ENCODE results near the gene BCL2L14.
"Not testable (repeated sequence)": the region's sequence is repeated elsewhere in the genome, so short reads cannot be mapped to it uniquely, and the experiment has no call there.

Gene BCL2L14

DNA sequence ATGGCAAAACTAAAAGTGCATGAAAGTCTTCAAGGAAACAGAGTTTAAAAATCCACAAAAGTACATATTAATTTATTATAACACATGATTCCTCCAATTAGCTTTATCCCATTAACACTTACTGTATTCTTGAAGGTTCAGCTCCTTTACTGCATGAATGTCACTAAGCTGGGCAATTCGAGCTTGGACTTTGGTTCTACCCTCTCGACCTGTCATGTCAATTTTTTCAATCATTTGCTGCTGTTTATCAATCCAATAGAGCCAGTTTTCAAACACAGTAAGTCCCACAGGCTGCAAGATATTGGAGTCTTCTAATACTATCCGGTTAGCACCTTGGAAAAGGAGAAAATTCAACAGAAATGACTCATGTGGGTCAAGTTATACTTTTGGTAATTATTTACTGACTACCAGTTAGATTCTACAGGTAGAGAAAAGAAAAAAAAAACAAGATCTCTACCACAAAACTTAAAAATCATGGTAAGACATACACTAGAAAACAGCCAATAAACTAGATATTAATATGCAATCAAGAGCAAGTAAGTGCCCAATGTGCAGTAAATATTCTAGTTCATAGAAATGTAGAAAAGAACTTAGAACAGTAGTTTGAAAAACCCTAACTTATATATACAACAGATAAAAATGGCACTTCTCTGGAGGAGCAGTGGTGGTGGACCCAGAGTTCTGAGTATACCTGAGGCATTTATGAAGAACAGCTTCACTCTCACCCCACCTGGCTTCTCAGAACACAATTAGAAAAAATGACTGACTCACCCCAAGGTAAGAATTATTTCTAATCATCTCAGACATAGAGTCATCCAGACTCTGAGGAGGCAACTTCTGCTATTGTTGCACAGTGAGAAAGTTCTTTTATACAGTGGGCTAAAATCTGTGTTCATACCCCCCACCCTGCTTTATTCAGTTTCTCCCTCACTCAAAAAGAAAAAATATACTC, 67.7 kb downstream of the BCL2L14 start:
- DNase-seq (ENCODE audit: low read depth): peak; percentile 44
- H3K4me3 ChIP-seq (ENCODE audit: low read length): no peak overlapping the region
- TF ChIP-seq, protein P1, sequence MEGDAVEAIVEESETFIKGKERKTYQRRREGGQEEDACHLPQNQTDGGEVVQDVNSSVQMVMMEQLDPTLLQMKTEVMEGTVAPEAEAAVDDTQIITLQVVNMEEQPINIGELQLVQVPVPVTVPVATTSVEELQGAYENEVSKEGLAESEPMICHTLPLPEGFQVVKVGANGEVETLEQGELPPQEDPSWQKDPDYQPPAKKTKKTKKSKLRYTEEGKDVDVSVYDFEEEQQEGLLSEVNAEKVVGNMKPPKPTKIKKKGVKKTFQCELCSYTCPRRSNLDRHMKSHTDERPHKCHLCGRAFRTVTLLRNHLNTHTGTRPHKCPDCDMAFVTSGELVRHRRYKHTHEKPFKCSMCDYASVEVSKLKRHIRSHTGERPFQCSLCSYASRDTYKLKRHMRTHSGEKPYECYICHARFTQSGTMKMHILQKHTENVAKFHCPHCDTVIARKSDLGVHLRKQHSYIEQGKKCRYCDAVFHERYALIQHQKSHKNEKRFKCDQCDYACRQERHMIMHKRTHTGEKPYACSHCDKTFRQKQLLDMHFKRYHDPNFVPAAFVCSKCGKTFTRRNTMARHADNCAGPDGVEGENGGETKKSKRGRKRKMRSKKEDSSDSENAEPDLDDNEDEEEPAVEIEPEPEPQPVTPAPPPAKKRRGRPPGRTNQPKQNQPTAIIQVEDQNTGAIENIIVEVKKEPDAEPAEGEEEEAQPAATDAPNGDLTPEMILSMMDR (IDR thresholded peaks at IDR 0.05; ENCODE audit: insufficient read depth, low read depth, low read length, missing control alignments): no peak

DNA sequence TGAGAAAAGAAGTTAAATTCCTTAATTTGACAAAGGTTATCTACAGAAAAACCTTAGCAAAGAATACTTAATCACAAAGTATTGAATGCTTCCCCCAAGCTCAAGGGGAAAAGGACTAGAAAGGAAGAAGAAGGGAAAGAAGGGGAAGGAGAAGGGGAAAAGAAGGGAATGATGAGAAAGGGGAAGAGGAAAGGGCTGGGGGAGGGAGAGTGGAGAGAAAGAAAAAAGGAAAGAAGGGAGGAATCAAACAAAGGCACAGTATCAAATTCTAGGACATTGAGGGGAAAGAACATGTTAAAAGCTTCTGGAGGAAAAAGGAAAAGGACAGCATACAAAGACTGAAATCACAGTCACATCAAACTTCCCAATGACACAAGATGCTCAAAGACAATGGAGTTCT, 70.3 kb downstream of the BCL2L14 start:
- no peak for DNase-seq (ENCODE audit: low read depth)
- TF ChIP-seq, protein P1 (IDR thresholded peaks at IDR 0.05; ENCODE audit: insufficient read depth, low read depth, low read length, missing control alignments): no peak

DNA sequence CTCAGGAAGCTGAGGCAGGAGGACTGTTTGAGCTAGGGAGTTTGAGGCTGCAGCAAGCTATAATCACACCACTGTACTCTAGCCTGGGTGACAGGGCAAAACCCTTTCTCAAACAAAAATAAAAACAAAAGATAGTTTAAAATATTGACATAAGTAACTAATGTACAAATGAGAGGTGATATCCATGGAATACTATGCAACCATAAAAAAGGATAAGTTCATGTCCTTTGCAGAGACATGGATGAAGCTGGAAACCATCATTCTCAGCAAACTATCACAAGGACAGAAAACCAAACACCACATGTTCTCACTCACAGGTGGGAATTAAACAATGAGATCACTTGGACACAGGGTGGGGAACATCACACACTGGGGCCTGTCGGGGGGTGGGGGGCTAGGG, 73.8 kb downstream of the BCL2L14 start:
- DNase-seq (ENCODE audit: low read depth); H3K4me3 ChIP-seq (ENCODE audit: low read length): not testable (repeated sequence)

More for the DNA sequence above, 70.3 kb downstream of the BCL2L14 start:
- H3K4me3 ChIP-seq (ENCODE audit: low read length): no peak overlapping the region

DNA sequence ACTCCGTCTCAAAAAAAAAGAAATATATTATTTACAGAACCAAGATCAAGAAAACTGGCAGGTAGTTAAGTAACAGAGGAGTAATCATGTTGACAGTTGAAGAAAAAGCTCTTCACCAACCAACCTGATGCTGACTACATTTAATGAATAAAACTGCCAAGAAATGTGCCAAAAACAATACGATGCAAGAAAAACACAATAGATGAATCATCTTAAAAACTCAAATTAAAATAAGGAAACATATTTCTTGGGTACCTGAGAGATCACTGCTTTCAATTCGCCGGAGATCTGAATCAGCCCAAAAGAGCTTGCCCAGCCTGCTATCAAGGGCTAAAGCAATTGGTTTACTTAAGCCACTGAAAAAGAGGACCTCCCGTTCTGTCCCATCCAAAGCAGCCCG, 76.4 kb downstream of the BCL2L14 start:
- H3K4me3 ChIP-seq (ENCODE audit: low read length): no peak overlapping the region
- no peak for DNase-seq (ENCODE audit: low read depth)
- TF ChIP-seq, protein P1 (IDR thresholded peaks at IDR 0.05; ENCODE audit: insufficient read depth, low read depth, low read length, missing control alignments): no peak
